Activated CD8-positive, alpha-beta memory T cell treated with anti-CD3 and anti-CD28 coated beads for 24 hours (primary cell): Measurements from ENCODE around the gene PEX26.
"Not testable (repeated sequence)": the region's sequence is repeated elsewhere in the genome, so short reads cannot be mapped to it uniquely, and the experiment has no call there.

Experiments used
- DNase-seq: peaks from one replicate; pipeline ENCODE4 v3.0.0-alpha.2; 2020

PEX26 gene

DNA sequence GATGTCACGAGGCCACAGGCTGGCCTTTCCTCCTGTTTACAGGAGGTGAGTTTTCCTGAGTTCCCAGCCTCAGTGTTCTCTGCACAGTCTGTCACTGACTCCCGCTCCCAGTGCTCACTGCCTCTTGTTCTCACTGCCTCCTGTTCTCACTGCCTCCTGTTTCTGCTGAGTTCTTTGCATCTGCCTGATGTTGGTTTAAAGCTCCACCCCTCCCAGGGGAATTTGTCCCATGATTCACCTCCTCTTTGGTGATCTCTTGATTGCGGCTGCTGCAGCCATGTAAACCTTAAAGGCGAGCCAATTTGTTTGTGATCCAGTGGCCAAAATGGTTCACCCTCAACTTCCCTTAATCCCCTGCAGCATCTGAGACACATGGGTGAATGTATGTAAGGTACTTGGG, 26.8 kb downstream of the PEX26 start:
- DNase-seq, result no peak

DNA sequence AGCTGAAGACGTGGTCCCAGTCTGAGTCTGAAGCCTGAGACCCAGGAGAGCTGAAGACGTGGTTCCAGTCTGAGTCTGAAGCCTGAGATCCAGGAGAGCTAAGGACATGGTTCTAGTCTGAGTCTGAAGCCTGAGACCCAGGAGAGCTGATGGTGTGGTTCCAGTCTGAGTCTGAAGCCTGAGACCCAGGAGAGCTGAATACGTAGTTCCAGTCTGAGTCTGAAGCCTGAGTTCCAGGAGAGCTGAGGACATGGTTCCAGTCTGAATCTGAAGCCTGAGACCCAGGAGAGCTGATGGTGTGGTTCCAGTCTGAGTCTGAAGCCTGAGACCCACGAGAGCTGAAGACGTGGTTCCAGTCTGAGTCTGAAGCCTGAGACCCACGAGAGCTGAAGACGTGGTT, 28.2 kb downstream of the PEX26 start:
- not testable (repeated sequence) for DNase-seq

DNA sequence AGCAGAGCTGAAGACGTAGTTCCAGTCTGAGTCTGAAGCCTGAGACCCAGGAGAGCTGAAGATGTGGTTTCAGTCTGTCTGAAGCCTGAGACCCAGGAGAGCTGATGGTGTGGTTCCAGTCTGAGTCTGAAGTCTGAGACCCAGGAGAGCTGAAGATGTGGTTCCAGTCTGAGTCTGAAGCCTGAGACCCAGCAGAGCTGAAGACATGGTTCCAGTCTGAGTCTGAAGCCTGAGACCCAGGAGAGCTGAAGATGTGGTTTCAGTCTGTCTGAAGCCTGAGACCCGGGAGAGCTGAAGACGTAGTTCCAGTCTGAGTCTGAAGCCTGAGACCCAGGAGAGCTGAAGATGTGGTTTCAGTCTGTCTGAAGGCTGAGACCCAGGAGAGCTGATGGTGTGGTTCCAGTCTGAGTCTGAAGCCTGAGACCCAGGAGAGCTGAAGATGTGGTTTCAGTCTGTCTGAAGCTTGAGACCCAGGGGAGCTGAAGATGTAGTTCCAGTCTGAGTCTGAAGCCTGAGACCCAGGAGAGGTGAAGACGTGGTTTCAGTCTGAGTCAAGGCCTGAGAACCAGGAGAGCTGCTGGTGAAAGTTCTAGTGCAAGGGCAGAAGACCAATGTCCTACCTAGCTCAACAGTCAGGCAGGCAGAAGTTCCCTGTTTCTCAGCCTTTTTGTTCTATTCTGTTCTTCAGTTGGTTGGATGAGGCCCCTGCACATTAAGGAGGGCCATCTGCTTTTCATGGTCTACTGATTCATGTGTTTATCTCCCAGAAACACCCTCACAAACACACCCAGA, 29.0 kb downstream of the PEX26 start:
- DNase-seq, result not testable (repeated sequence)

DNA sequence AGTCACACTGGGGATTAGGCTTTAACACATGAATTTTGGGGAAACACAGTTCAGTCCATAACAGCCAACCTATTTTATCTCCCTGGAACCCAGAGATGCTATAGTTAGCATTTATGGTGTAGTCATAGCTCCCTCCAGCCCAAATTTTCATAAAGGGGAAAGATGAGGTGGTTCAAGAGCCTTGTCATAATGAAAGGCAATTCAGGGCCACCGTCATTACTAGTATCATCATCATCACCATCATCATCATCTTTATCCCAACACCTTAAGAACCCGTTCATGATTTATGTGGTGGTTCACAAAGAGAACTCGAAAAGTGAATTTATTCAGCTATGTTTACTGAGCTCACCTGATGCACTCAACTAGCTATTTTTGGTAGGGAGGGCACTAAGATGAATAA, 30.4 kb downstream of the PEX26 start:
- DNase-seq, result no peak

DNA sequence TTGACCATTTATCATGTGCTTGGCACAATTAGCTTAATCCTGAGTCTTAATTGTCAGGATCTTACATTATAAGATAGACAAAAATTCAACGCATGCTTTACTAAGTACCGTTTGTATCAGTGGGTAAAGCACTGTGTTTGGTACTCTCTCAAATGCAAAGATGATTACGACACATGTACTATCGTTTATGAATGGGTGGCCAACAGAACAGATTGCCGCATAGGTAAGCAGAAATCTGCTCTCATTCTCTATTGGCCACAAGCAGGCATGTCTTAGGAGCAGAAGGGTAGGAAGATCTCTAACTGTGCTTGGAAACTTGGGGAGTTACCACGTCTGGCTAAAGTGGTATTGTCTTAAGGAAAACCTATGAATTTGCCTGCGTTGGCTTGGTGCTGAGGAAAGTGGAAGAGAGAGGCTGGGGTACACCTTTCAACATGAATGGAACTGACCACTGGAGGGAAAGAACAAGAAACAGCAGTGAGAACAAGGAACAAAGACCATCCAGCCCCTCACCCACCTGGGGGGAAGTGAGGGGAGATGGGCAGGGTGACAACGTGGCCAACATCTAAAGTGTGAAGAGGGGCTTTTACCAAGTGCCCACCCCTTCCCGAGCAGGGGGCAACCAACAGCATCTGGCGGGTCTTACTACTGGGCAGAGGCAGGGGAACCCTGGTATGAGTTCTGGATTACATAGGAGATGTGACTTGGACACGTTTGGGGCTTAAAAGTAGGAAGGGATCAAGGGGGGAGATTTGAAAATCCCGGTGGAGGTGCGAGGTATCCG, 31.8 kb downstream of the PEX26 start:
- no peak for DNase-seq

DNA sequence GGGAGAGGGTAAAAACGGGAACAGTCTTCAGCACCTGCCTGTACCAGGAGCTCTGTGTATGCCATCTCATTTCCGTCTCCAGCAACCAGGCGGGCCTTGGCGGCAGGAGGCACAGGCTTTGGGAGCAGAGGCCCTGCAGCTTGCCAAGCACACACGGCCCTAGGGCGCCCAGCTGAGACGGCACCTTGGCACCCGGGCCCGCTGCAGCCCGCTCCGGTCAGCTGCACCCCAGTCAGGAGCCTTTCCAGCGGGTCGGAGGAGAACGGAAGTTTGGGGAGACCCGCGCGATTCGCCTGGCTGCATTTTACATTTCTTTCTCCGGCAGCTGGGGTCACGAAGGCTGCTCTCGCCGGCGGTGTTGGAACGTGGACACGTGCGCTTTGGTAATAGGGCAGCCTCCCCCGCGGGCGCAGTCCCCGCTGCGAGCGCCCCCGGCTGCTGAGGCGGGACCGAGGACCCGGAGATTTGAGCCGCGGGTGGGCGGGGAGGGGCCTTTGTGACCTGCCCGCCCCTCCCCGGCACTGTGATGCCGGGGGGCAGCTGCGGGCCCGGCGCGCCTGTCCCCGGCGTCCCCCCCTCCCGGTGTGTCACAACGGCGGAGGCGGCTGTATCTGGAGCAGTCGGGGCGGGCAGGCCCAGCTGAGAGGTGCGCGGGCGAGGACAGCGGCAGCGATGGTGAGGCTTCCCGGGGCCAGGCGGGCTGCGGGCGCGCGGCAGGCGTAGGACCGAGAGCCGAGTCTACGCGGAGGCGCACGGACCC, 32.6 kb downstream of the PEX26 start, which contains the start of gene TUBA8:
Gene TUBA8, plus strand, starts transcription at position 616 of the 760 bp plus-strand sequence. Its CDS starts 57 bp downstream, at position 673.
- peak; percentile 70 for DNase-seq

DNA sequence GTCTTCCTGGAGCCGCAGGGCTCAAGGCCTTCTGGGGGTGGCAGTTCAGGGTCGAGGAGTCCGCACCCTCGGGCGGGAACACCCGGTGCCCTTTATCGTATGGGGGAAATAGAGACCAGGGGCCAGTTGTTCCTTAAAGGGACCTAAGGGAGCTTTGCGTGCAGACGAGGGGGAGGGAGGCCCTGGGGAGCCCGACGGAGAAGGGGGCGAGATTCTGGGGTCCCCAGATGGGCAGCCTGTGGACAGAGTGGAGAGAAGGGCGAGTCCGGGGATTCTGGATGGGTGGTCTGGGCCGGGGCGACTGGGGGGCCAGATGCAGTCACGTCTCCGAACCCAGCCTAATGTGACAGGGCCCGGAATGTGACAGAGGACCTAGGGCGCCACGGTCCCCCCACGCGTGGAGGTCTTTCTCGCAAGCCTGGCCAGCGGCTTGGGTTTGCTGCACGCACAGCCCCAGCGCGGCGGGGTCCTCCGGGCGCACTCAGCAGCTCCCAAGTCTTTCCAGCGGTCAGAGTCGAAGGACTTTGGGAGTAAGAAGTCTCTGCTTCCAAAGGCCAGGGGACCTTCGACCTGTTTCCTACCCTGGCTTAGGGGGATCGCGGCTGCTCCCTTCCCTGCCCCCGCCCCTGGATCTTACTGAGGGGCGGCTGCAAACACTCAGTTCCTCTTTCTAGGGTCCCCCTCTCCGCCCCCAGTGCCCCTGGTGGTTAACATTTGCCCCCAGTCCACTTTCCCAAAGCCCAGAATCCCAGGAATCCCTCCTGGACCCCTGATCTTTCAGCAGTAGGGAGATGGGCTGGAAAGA, 33.4 kb downstream of the PEX26 start:
- DNase-seq, result no peak

DNA sequence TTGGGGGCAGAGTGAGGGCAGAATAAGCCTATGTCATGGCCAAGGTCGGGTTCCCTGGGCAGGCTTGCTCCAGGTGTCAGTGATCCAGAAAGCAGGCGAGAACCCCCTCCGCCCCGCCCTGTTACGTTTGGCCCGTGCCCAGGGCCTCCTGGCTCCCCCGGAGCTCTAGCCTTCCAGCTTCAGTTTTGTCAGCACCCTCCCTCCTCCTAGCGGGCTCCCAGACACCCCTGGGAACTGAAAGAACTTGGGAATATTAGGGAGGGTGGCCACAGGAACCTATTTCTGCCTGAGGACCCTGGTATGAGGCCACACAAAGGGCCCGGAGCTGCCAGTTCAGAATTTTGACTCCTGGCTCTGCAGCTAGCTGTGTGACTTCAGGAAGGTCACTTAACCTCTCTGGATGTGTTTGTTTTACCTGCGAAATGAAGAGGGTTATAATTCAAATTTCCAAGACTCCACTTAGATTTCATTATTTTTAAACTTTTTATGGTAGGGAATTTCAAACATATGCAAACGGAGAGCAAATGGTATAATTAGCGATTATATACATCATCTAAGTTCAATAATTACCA, 34.1 kb downstream of the PEX26 start:
- DNase-seq, result no peak

DNA sequence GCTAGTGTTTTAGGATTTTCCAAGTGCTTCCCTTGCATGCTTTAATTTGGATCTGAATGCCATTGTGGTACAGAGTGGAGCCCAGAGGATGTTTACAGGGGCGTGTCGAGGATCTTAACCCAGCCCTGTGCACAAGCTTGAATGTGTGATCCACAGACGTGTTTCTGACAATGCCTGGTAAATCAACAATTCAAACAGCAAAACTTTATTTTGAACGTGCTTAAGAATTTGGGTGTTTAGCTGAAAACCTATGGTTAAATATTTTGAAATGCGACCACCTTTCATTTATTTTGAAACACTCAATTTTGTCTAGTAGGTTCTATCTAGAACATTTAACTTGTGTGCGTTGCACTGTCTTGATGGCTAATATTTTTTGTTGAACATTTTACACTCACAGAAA, 34.6 kb downstream of the PEX26 start:
- no peak for DNase-seq

DNA sequence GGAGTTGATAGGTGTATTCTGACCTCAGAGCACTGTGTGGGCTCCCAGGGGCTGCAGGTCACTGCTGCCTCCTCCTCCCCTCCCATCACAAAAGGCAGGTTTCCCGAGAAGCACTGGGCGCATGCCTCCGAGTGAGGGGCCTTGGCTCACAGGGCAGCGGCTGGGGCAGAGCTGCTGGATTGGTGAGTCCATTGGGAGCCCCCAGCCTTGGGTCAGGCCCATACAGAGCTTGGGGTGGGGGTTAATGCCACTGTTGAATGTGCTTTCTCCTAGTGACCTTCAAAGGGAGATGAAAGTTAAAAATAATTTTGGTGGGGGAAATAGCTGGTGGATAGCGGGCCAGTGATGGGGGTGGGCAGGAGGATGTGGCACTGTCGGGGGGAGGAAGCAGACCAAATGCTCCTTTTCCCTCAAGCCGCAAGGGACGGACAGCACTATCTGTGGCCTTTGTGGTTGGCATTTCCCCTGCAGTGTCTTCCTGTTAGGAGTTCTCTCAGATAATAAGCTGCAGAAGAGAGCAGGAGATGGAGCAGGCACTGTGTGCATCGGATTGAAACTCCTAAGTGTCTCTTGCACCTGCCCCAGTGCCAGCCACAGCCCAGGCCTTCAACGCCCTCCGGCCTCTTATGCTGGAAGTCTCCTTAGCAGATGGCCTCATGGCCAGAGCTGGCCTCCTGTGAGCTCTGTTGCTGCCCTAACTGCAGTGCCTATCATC, 36.0 kb downstream of the PEX26 start:
- DNase-seq, result no peak

DNA sequence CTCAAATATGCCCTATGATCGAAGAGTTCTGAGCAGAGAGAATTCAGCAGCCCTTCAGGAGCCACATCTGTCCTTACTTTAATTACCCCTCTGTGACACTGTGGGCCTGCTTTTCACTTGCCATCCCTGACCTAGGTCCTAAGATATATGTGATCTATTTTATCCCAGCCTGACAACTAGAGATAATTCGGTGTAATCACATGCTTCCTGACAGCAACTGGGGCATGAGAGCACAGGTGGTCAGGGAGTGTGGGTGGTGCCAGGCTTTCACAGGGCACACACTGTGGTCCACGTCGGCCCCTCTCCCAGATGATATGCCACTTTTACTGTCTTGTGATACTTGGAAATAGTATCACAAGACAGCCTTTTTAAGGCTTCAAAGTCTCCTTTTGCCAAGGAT, 36.7 kb downstream of the PEX26 start:
- no peak for DNase-seq

DNA sequence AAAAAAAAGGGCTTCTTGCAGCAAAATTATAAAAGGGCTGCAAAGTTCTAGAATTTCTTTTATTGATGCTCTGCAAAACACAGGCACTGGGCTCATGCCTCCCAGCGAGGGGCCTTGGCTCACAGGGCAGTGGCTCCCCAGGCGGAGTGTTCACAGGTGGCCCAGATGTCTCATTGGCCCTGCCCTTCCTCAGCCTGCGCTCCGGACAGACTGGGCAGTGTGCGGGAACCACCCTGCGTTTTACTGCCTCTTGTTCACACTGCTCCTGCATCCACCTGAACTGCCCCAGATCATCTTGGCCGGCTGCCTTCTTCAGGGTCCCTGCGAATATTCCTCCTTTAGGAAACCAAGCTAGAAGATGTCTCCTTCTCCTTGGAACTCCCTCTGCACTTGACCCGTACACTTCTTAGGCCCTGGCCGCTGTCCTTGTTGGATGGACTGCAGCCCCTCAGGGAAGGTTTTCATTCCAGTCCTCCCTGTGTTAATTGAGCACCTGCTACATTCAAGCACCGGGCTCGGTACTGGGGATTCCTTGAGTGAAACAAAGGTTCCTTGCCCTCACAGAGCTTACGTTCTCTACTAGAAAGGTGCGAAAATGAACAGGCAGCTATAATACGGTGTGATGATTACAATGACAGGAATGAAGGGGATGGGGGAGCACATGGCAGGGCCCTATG, 37.3 kb downstream of the PEX26 start:
- DNase-seq, result no peak

DNA sequence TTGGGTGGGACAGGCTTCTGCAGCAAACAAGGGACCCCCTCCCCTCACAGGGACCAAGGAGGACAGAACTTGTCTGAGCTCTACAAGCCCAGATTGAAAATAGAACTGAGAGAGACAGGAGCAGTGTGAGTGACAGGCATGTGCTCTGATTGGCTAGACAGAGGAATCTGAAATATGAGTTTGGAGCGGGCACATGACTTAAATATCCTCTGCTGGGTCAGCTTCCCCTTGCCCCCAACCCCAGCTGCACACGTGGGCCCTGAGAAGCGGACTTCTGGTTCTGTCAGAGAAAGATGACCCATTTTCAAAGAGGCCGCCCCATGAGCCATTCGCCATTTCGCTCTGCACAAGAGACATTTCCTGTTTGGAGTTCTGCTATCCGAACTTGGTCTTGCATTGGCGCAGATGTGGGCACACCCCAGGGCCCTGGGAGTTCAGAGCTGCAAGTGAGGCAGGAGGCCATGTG, 38.1 kb downstream of the PEX26 start:
- no peak for DNase-seq

DNA sequence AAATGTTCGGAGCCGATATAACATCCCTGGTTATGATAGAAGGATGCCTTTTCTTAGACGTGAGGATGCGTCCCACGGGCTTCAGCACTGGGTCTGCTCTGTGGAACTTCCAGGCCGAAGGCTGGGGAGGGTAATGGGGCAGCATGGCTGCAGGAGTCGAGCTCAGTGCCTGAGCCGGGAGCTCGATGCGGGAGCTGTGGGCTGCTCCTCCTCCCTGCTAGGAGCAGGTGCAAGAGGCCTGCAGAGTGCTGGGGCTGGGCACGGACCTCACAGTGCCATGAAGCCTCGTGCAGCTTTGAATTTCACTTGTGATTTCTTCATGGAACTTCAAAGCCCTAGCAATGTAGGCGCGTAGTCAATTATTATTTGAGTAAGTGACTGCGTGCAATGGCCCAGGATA, 38.8 kb downstream of the PEX26 start:
- DNase-seq, result no peak

DNA sequence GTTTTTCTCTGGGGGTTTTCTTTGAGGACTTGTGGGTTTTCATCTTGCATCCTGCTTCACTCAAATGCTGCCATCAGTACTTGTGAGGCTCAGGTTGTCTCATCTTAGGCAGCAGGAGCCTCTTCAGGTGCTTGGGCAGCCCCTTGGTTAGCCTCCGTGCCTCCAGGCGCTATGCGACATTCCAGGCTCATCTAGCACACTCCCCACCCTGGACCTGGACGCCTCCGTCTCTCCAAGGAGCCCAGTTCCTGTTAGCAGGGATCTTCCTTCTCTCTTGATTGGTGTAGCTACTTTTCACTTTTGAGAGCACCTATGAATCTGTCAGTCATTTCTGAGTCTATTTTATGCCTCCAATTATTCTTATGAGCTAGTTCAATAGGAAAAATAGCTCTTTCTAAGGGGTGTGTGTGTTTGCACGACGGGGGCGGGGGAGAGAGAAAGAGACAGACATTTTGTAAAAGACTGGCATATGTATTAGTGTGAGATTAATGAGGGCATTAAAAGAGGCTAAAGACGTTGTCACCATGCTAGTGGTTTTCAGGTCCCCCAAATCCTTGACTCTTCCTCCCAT, 40.6 kb downstream of the PEX26 start:
- DNase-seq, result no peak

DNA sequence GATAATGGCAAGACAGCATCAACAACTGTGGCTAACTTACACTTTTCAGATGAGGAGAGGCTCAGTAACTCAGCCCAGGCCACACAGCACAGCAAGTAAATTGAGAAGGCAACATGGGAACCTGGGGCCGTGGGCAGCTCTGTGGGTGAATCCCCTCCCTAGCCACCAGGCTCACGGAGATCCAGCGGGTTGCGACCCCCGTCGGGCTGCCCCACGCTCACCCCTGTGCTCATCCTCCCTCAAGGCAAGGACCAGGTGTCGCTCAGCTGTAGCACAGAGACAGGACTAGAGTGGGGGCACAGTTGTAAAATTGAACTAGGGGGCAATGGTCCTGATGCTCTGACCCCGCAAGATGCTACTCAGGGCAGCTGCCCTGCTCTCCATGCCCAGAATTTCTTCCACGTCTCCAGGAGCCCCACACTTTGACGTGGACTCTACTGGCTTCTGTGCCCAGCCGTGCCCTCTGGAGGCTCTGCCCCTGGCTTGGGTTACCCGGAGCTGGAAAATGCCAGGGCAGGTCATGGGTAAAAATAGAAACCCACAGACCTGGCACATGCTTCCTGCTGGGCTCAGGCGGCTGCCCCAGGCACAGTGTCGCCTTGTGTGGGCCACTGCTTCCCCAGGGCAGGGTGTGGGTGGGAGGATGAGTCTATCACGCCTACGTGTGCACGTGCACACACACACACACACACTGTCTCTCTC, 41.8 kb downstream of the PEX26 start:
- no peak for DNase-seq

DNA sequence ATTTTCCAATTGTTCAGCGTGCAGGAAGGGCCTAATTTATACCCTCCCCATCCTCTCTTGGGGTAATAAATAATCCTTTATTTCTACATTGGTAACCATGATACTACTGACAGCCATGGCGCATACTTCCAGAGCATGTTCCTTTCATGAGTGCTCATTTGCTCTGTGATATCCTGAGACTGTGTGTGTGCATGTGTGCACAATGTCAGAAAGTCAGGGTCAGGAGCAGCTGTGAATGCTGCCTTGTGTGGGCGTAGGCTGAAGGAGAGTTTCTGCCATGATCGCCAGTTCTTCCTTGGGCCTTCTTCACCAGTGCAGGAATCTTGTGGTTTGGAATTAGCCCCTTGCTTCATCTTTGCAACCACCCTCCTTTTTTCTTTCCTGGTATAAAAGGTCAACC, 43.1 kb downstream of the PEX26 start:
- no peak for DNase-seq

DNA sequence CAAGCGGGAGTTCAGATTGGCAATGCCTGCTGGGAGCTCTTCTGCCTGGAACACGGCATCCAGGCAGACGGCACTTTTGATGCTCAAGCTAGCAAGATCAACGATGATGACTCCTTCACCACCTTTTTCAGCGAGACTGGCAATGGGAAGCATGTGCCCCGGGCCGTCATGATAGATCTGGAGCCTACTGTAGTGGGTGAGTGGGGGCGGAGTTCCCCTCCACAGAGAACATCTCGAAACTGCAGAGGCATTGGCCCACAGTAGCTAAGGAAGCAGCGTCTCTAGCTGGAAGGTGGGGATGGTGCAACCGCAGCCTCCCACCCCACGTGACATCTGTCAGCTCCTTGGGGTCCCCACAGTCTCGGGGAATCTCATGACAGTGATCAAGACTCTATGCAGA, 43.7 kb downstream of the PEX26 start:
- no peak for DNase-seq

DNA sequence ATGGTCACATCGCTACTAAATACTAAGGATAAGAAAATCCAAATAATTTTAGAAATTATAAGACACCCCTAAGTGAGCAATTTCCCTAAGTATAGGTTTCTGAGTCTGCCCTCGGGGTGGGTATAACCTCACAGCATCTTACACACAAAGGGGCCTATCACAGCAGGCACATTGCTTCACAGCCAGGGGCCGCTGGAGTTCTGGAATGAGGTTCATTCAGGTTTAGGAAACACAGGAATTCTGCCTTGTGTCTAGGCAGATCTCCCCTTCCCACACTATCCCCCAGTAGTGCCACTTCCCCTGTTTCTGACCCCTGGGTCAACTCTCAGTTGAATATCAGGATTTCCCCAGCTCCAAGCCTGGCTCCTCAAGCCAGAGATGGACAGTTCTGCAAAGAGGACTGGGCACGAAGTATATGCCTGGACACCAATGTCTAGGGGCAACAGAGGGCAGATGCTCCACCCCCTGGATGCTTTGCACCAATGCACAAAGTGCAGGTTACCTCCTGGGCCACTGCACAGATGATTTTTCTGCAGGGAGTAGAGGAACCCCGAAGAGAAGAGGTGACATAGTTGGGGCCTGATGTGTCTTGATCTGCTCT, 44.3 kb downstream of the PEX26 start:
- DNase-seq, result no peak
